Omental fat pad (tissue), 4 donors: ENCODE measurements around the gene TAPT1. TPM values are rescaled to one million over a fixed set of nuclear protein-coding genes. Genes with fewer than 3 reads are reported as not detected.

Experiments
- ATAC-seq: fragments of 150-250 bp; one replicate; pipeline ENCODE4 v1.9.1; 2016; ENCODE audit warnings: mild to moderate bottlenecking, moderate library complexity; ENCODE audit not compliant: low FRiP score
- DNase-seq: peaks from one replicate; pipeline ENCODE4 v3.0.0-alpha.2; 2019; ENCODE audit warnings: low spot score
- total RNA-seq, 4 donors: library from RNA; depleted of rRNA; stranded (reverse); fragments of >200 nt; gene quantifications; one replicate each; pipeline ENCODE4 v1.1.0, GENCODE V29; 2016
- TF ChIP-seq, protein P1 (sequence below), 3 donors: fragments of 450-650 bp; IDR thresholded peaks; one replicate each; pipeline ENCODE4 v1.5.1; 2016 to 2017; ENCODE audit warnings: antibody characterized with exemption in 3 of 3, mild to moderate bottlenecking in 3 of 3, moderate library complexity in 2 of 3

The TAPT1 gene
- total RNA-seq, 4 donors from 2014 or later = 21.5 to 31.9 (median 28.6) TPM

DNA sequence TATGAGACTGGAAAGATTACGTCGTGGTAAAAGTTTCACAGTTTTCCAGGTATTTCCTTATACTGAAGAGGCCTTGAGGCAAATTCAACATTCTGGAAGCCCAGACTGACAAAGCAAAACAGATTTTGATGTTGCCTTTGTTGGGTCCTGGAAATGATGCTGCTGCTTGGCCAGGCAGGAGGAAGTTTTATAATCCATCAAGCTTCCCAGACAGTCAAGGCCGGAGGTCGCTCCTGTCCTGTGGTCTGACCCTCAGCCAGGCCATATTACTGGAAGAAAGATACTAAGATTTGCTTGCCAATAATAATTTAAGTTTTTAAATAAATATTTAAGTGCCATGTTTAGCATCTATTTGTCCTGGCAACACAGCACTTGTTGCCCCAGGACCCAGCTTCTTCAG lies 63.4 kb downstream of the TAPT1 start:
- DNase-seq (no peak), ATAC-seq (no peak)
- TF ChIP-seq, protein P1, sequence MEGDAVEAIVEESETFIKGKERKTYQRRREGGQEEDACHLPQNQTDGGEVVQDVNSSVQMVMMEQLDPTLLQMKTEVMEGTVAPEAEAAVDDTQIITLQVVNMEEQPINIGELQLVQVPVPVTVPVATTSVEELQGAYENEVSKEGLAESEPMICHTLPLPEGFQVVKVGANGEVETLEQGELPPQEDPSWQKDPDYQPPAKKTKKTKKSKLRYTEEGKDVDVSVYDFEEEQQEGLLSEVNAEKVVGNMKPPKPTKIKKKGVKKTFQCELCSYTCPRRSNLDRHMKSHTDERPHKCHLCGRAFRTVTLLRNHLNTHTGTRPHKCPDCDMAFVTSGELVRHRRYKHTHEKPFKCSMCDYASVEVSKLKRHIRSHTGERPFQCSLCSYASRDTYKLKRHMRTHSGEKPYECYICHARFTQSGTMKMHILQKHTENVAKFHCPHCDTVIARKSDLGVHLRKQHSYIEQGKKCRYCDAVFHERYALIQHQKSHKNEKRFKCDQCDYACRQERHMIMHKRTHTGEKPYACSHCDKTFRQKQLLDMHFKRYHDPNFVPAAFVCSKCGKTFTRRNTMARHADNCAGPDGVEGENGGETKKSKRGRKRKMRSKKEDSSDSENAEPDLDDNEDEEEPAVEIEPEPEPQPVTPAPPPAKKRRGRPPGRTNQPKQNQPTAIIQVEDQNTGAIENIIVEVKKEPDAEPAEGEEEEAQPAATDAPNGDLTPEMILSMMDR (IDR thresholded peaks at IDR 0.05) = no peak

DNA sequence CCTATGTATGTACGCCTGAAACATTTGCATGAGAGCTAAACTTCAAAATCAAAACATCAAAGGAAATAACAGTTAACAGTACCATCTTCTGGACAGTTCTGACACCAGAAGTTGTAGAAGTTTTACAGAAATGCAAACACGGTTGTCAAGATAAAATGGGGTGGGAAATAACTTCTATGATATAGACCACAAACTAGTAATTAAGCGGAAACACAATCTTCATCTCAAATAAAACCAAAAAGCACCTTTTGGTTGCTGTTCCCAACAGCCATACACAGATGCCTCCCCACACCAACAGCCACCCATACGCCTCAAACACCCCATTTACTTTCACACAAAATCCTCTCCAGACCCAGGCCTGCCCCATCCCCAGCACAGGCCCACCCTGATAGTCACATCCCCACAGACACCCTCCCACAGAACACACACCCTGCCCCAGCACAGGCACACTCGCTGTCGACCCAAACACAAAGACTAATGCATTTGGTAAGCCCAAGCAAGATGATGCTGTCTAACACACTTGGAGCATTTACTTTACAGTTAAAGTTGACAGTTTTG lies 64.3 kb downstream of the TAPT1 start:
- no peak for DNase-seq

DNA sequence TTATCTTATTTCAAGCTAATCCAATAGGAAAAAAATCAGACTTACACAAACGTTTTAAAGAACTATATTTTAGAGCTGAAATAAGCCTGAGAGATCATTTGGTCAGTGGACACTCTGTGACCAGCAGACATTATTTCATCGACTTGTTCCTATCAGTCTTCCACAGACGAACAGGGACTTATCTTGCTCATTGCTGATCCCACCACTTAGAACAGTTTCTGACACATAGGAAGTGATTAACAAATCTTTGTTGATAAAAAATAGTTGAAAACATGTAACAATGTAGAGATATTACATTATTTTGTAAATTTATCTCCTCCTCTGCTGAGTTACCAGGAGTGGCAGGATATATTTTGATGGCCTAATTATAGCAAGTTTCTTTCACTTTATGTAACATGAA lies 65.8 kb downstream of the TAPT1 start:
- ATAC-seq = no peak
- TF ChIP-seq, protein P1 (IDR thresholded peaks at IDR 0.05) = no peak
- no peak for DNase-seq

More for the DNA sequence above, 64.3 kb downstream of the TAPT1 start:
- ATAC-seq = no peak
- TF ChIP-seq, protein P1 (IDR thresholded peaks at IDR 0.05) = no peak

DNA sequence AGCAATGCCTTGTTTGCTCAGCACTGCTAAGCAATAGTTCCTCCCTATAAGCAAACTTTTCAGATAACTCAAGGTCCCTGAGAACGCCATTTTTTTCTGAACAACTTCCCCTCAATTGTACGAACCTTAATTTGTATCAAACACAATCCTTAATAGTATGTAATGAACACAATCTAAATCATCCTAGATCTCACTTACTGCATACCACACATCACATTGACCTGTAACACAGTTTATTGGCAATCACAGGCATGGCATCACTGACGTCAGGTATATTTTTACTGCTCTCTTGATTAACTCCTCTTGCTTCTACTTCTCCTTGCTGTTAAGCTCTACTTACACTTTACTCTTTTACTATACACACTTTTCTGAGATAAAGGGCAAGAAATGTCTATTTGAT lies 67.0 kb downstream of the TAPT1 start:
- TF ChIP-seq, protein P1 (IDR thresholded peaks at IDR 0.05) = no peak
- ATAC-seq (no peak), DNase-seq (no peak)

DNA sequence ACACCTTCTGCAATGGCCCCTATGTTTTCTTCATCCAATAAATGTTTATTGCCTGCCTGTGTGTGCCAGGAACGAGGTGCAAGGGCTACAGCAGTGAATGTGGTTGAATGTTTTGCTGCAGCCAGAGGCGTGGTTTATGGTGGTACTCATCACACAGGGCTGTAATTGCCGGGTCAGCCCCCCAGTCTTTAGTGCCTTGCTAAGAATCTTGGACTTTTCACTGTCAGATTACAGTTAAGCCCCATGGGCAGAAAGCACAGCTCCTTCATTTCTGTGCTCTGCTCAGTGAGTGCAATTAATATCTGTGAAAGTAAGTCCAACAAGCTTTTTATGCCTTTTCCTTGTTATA lies 67.8 kb downstream of the TAPT1 start:
- DNase-seq = no peak
- no peak for ATAC-seq
- TF ChIP-seq, protein P1 (IDR thresholded peaks at IDR 0.05) = no peak

DNA sequence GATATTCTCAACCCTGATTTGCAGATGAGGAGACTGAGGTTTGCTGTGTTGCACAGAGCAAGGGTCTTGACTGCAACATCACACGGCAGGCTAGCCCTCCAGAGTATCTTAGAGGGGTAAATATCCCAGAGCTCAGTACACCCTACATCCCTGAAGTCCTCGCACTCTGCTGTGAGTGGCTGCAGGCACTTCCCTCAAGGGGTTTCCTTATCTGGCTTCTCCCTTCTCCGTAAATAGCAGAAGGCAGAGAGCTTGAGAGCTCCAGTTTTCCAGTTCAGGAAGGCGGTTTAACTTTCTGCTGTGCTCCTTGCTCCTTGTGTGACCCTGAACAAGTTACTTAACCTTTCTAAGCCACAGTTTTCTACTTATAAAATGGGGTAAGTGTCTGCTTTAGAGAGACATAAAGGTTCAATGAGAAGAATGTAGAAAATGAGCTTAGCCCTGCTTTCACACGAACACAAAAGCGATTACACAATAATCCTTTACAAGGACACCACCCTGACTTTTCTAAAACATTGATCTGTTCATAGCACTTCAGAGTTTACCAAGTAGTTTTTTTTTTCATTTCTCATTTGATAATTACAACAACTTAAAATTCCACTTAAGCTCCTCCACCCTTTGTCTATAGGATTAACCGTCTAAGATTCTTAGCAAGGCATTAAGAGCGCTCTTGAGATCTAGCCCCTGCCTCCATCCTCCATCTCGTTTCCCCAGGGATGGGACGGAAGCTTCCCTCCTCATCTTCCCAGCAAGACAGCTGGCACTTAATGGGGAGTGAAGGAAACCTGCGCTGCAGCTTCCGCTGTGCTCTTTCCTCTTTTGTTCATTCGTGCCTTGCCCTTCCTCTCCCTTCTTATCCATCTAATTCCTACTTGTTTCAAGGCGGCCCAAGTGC lies 68.4 kb downstream of the TAPT1 start:
- ATAC-seq = no peak
- TF ChIP-seq, protein P1 (IDR thresholded peaks at IDR 0.05) = no peak
- no peak for DNase-seq
